ENCODE results near the gene CUL9.

The CUL9 gene

DNA sequence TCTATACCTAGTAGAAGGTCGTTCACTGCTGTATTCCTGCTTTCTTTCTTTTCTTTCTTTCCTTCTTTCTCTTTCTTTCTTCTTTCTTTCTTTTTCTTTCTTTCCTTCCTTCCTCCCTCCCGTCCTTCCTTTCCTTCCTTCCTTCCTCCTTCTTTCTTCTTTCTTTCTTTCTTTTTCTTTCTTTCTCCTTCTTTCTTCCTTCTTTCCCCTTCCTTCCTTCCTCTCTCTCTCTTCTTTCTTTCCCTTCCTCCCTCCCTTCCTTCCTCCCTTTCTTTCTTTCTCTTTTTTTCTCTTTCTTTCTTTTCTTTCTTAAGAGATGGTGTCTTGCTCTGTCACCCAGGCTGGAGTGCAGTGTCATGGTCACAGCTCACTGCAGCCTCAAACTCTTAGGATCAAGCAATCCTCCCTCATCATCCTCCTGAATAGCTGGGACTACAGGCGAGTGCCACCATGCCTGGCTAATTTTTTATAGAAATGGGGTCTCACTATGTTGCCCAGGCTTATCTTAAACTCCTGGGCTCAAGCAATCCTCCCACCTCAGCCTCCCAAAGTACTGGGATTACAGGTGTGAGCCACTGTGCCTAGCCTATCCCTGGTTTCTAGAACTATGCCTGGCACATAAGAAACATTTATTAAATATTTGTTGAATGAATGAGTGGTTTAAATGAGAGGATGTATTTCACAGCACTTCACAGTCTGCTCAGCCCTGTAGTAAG, 49.9 kb downstream of the CUL9 start:
- H3K4me3 ChIP-seq (ENCODE audit: control insufficient read depth, low read depth, low read length): no peak overlapping the region
- TF ChIP-seq, protein P1, sequence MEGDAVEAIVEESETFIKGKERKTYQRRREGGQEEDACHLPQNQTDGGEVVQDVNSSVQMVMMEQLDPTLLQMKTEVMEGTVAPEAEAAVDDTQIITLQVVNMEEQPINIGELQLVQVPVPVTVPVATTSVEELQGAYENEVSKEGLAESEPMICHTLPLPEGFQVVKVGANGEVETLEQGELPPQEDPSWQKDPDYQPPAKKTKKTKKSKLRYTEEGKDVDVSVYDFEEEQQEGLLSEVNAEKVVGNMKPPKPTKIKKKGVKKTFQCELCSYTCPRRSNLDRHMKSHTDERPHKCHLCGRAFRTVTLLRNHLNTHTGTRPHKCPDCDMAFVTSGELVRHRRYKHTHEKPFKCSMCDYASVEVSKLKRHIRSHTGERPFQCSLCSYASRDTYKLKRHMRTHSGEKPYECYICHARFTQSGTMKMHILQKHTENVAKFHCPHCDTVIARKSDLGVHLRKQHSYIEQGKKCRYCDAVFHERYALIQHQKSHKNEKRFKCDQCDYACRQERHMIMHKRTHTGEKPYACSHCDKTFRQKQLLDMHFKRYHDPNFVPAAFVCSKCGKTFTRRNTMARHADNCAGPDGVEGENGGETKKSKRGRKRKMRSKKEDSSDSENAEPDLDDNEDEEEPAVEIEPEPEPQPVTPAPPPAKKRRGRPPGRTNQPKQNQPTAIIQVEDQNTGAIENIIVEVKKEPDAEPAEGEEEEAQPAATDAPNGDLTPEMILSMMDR (IDR thresholded peaks at IDR 0.05; ENCODE audit: control insufficient read depth, insufficient read depth, low read depth, low read length, missing control alignments): no peak
- DNase-seq (ENCODE audit: low read depth): no peak

DNA sequence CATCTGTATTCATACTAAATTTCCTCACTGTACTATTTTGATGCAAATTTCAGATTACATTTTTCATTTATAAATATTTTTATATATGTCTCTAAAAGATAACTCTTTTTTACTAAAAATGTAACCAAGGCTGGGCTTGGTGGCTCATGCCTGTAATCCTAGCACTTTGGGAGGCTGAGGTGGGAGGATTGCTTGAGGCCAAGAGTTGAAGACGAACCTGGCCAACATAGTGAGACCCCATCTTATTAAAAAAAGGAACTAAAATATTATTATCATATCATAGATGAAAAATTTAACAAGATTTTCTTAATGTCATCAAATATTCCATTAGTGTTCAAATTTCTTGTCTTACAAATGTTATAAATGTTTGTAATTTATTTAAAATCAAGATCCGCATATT, 53.8 kb downstream of the CUL9 start:
- DNase-seq (ENCODE audit: low read depth): no peak
- H3K4me3 ChIP-seq (ENCODE audit: control insufficient read depth, low read depth, low read length): no peak overlapping the region
- TF ChIP-seq, protein P1 (IDR thresholded peaks at IDR 0.05; ENCODE audit: control insufficient read depth, insufficient read depth, low read depth, low read length, missing control alignments): no peak

DNA sequence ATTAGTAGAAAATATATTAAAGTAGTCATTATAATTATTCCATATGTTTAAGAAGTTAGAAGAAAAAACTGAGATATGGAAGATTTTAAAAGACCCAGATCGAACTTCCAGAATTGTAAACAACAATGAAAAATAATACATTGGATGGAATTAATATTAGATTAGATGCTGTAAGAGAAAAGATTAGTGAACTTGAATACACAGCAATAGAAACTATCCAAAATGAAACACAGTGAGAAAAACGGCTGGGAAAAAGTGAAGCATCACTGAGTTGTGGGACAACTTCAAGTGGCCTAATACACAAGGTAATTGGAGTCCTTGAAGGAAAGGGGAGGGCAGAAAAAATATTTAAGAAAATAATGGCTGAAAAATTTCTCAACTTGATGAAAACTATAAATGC, 57.1 kb downstream of the CUL9 start:
- DNase-seq (ENCODE audit: low read depth): no peak
- TF ChIP-seq, protein P1 (IDR thresholded peaks at IDR 0.05; ENCODE audit: control insufficient read depth, insufficient read depth, low read depth, low read length, missing control alignments): no peak
- H3K4me3 ChIP-seq (ENCODE audit: control insufficient read depth, low read depth, low read length): no peak overlapping the region

DNA sequence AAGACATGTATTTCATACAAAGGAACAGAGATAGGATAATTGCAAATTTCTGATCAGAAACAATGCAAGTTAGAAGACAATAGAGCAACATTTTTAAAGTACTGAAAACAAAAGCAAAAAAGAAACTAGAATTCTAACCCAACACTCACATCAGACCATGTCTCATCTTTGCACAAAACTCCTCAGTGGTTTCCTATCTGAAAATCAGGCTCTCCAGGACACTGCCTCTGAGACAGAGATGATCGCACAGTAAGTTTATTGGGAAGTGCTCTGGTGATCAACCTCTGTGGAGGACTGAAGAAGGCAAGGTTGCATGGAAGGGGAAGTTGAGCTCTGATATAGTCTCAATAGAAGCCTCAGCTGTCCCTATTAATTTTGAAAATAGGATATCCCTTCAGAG, 59.0 kb downstream of the CUL9 start:
- no peak overlapping the region for H3K4me3 ChIP-seq (ENCODE audit: control insufficient read depth, low read depth, low read length)
- DNase-seq (ENCODE audit: low read depth): no peak
- TF ChIP-seq, protein P1 (IDR thresholded peaks at IDR 0.05; ENCODE audit: control insufficient read depth, insufficient read depth, low read depth, low read length, missing control alignments): no peak

DNA sequence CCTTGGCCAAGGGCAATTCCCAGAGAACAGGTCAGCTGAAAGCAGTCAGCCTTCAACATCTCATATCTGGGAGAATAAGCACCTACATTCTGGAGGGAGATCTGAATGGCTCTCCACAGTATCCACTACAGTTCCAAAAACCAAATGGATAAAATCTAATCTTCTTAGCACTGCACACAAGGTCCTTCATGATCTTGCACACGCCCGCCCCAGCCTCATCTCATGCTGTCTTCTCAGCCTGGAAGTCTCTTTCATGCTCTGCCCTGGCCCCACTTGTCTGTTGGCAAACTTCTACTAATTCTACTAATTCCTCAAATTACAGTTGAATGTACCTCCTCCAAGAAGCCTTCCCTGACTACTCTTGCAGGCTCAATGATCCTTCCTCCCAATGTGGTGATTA, 59.5 kb downstream of the CUL9 start:
- DNase-seq (ENCODE audit: low read depth): no peak
- no peak overlapping the region for H3K4me3 ChIP-seq (ENCODE audit: control insufficient read depth, low read depth, low read length)

DNA sequence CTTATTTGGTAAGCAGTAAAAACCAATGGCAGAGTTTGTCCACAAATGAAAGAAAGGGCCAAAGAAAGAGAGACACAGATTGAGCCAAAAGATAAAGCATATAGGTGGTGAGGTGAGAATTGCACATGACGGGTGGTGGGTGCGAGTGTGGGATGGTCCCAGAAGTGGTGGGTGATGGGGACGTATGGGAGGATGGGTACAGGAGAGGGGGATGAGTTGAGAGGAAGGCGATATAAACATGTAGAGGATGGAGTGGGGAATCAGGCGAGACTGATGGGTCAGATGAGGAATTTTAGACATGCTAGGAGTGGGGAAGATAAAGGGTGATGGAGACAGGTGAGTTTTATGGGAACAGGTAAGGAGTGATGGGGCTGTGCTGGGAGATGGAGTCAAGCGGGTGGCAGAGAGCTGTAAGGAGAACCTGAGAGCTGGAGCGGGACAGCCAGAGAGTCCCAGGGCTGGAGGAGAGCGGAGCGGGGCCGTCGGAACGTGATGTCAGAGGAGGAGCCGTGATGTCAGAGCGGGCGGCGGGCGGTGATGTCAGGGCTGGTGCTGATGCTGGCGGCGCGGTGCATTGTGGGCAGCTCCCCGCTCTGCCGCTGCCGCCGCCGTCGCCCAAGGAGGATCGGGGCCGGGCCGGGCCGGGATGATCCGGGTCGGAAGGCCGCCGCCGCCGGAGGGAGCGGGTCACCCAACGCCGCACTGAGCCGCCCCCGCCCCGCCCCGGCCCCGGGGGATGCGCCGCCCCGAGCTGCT, 61.1 kb downstream of the CUL9 start, which contains the start of gene TTBK1:
TTBK1 (plus strand) TSS at position 574 of the 756 bp plus-strand sequence. CDS start 3,180 bp downstream, outside the sequence.
- DNase-seq (ENCODE audit: low read depth): no peak

More for the DNA sequence above, 59.5 kb downstream of the CUL9 start:
- TF ChIP-seq, protein P1 (IDR thresholded peaks at IDR 0.05; ENCODE audit: control insufficient read depth, insufficient read depth, low read depth, low read length, missing control alignments): no peak

More for the DNA sequence above, 61.1 kb downstream of the CUL9 start, which contains the start of gene TTBK1:
- TF ChIP-seq, protein P1 (IDR thresholded peaks at IDR 0.05; ENCODE audit: control insufficient read depth, insufficient read depth, low read depth, low read length, missing control alignments): no peak
- no peak within 1 kb of the TSS for H3K4me3 ChIP-seq (ENCODE audit: control insufficient read depth, low read depth, low read length)
